Neutrophil (primary cell): ENCODE measurements around the gene LAMB2.

ENCODE experiments used
- H3K27ac ChIP-seq: fragments of 200-600 bp; sonication (generic); 2 replicates; pipeline ENCODE4 v1.5.1; 2016; ENCODE audit warnings: mild to moderate bottlenecking, moderate library complexity
- H3K27me3 ChIP-seq: fragments of 200-600 bp; sonication (generic); 2 replicates; pipeline ENCODE4 v1.6.0; 2016; ENCODE audit warnings: mild to moderate bottlenecking
- H3K36me3 ChIP-seq: fragments of 200-600 bp; sonication (generic); 2 replicates; pipeline ENCODE4 v1.5.1; 2017
- H3K4me1 ChIP-seq, 2 experiments: fragments of 200-600 bp in 1 of 2; sonication (generic) in 1 of 2; 1 replicate in 1 of 2; 2 replicates in 1 of 2; pipeline versions ENCODE4 v1.5.1 to v1.6.1; 2013 to 2016; ENCODE audit warnings: low read depth in 1 of 2, low read length in 1 of 2, mild to moderate bottlenecking in 1 of 2, moderate library complexity in 1 of 2; ENCODE audit not compliant: control insufficient read depth in 1 of 2, insufficient read depth in 1 of 2
- H3K4me3 ChIP-seq, 2 experiments: fragments of 200-600 bp in 1 of 2; sonication (generic) in 1 of 2; 1 replicate in 1 of 2; 2 replicates in 1 of 2; pipeline ENCODE4 v1.5.1; 2013 to 2016; ENCODE audit warnings: low read depth in 1 of 2, low read length in 1 of 2, mild to moderate bottlenecking in 1 of 2, moderate library complexity in 1 of 2
- H3K9me3 ChIP-seq: fragments of 200-600 bp; sonication (generic); 2 replicates; pipeline ENCODE4 v1.5.1; 2016
- TF ChIP-seq, protein P1 (sequence below): fragments of 200-600 bp; sonication (generic); IDR thresholded peaks from 2 replicates; pipeline ENCODE4 v1.5.1; 2016; ENCODE audit warnings: antibody characterized with exemption

Gene LAMB2

DNA sequence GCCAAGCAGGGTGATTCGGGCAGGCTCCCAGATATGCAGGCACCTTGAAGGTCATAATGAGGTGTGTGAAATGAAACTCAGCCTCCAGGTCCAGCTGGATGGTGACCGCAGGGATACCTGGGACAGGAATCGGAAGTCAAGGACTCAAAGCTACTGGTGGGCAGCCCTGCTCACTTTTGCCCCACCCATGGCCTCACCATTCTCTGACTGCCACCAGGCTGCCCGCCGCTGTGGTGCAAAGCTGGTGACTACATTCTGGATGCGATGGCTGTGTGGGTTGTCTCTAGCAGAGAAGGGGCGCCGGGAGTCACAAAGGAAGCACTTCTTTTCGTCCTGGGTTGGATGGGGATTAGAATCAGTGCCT, 795 bp downstream of the LAMB2 start:
- peaks cover 10 to 14% of the 10 kb centered on the region in 2 experiments for H3K4me1 ChIP-seq
- H3K36me3 ChIP-seq, result no peaks in the 10 kb centered on the region
- no peak overlapping the region for H3K27ac ChIP-seq
- peaks cover 17% of the 10 kb centered on the region for H3K27me3 ChIP-seq
- TF ChIP-seq, protein P1, sequence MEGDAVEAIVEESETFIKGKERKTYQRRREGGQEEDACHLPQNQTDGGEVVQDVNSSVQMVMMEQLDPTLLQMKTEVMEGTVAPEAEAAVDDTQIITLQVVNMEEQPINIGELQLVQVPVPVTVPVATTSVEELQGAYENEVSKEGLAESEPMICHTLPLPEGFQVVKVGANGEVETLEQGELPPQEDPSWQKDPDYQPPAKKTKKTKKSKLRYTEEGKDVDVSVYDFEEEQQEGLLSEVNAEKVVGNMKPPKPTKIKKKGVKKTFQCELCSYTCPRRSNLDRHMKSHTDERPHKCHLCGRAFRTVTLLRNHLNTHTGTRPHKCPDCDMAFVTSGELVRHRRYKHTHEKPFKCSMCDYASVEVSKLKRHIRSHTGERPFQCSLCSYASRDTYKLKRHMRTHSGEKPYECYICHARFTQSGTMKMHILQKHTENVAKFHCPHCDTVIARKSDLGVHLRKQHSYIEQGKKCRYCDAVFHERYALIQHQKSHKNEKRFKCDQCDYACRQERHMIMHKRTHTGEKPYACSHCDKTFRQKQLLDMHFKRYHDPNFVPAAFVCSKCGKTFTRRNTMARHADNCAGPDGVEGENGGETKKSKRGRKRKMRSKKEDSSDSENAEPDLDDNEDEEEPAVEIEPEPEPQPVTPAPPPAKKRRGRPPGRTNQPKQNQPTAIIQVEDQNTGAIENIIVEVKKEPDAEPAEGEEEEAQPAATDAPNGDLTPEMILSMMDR, result no peak
- no peaks in the 10 kb centered on the region for H3K9me3 ChIP-seq
- H3K4me3 ChIP-seq, result no peak overlapping the region

DNA sequence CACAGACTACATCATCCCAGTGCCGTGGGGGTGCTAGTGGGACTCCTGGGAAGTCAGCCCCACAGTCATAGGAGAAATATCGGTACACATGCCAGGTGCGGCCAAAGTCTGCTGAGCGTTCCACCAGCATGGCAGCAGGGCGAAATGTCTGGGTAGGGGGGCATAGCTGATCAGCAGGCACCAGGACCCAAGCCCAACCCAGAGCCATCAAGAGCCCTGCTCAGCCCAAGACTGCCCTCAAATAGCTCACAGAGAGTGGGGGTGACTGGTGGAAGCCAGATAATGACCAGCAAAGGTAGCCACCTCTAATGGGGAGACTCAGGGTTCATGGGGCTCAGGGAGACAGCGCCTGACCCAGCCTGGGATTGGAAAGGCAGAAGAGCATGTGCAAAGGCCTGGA, 1.3 kb downstream of the LAMB2 start:
- Histone ChIP-seq H3K4me3 (no peak overlapping the region), H3K27ac (no peak overlapping the region), H3K4me1 (peaks cover 10 to 14% of the 10 kb centered on the region in 2 experiments), H3K27me3 (peaks cover 17% of the 10 kb centered on the region), H3K9me3 (no peaks in the 10 kb centered on the region), H3K36me3 (no peaks in the 10 kb centered on the region)
- TF ChIP-seq, protein P1, result no peak

DNA sequence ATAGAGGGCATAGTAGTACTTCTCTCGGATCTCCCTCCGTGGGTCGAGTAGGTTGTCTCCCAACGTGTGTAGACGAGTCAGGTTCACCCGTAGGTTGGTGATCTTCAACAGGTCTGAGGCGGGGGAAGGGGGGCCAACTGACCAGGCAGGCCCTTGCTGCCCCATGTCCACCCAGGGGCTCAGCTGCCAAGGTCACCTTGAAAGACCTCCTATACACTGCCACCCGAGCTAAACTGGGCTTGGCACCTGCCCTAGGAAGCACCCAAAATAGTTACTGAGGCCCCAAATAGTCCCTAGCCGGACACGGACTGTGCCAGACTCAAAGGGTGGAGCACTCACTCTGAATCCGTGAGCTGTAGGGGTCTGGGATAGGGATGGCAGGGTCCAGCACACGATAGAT, 1.8 kb downstream of the LAMB2 start:
- Histone ChIP-seq H3K9me3 (no peaks in the 10 kb centered on the region), H3K4me1 (peaks cover 10 to 14% of the 10 kb centered on the region in 2 experiments), H3K27me3 (peaks cover 17% of the 10 kb centered on the region), H3K36me3 (no peaks in the 10 kb centered on the region), H3K4me3 (no peak overlapping the region), H3K27ac (no peak overlapping the region)
- TF ChIP-seq, protein P1, result no peak

DNA sequence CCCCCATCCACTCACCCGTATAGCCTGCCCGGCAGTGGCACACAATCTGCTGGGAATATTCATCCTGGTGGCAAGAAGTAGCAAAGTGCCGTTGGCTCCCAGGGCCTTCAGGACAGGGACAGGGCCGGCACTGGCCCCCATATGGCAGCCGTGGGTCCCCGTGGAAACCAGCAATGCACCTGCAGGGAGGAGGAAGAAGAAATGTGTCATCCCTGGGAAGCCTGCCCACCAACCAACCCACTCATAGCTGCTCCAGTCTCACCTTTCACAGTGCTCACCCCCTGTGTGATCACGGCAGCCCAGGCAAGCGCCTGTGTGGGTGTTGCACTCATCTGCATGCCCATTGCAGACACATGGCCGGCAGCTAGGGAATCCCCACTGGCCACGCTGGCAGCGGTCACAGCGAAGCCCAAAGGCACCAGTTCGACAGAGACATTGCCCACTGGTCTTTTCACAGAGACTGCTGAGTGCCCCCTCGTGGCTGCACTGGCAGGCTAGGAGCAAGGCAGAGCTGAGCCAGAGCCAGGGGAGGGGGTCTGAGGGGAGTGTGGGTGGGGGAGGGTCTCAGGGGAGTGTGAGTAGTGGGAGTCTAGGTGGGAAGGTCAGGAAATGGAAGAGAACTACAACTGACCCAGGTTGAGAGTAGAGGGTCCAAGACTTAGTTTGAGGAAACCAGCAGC, 7.7 kb downstream of the LAMB2 start:
- TF ChIP-seq, protein P1, result no peak
- H3K27me3 ChIP-seq, result no peaks in the 10 kb centered on the region
- no peak overlapping the region for H3K27ac ChIP-seq
- no peaks in the 10 kb centered on the region for H3K36me3 ChIP-seq
- H3K4me3 ChIP-seq, result no peak overlapping the region
- H3K9me3 ChIP-seq, result no peaks in the 10 kb centered on the region
- peaks cover 2 to 12% of the 10 kb centered on the region in 2 experiments for H3K4me1 ChIP-seq

DNA sequence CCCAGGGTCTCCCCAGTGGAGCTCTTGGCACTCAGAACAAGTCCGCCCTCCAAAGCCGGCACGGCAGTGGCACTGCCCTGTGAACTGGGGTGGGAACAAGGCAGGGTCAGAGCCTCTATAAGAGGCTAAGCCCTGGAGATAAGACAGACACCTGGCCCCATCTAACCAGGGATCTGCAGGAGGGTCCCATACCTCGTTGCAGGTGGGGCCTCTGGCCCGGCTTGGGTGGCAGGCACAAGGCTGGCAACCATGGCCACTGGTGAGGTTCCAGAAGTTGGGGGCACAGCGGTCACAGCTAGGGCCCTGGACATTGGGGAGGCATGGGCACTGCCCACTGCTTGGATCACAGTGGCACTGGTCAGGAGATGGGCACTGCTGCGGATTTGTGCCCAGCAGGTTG, 8.6 kb downstream of the LAMB2 start:
- Histone ChIP-seq H3K36me3 (no peaks in the 10 kb centered on the region), H3K27ac (no peak overlapping the region)
- TF ChIP-seq, protein P1, result no peak

More for the DNA sequence above, 8.6 kb downstream of the LAMB2 start:
- H3K9me3 ChIP-seq, result no peaks in the 10 kb centered on the region
- H3K27me3 ChIP-seq, result no peaks in the 10 kb centered on the region
- no peak overlapping the region for H3K4me3 ChIP-seq
- peaks cover 11 to 22% of the 10 kb centered on the region in 2 experiments for H3K4me1 ChIP-seq
